Activated CD8-positive, alpha-beta T cell treated with anti-CD3 and anti-CD28 coated beads for 36 hours (primary cell): ENCODE data around the gene DACT2. TPM values are rescaled to one million over a fixed set of nuclear protein-coding genes. Genes with fewer than 3 reads are reported as not detected.

ENCODE experiments used
- ATAC-seq: fragments of 200-7000 bp; cut with Tn5 transposase; one replicate; pipeline ENCODE4 v1.10.0; 2021; ENCODE audit warnings: mild to moderate bottlenecking, moderate library complexity
- CTCF ChIA-PET: fragments of 350-600 bp; sonication (Branson Sonifier 250); formaldehyde crosslinking; loops from one replicate; lab custom pipeline; 2021; ENCODE audit warnings: antibody characterized with exemption; lab: Charles Lee
- POLR2A ChIA-PET: fragments of 350-600 bp; sonication (Branson Sonifier 250); formaldehyde crosslinking; loops from one replicate; lab custom pipeline; 2021; ENCODE audit warnings: antibody characterized with exemption; lab: Charles Lee
- DNase-seq: peaks from one replicate; pipeline ENCODE4 v3.0.0-alpha.2; 2020
- H3K27ac Mint-ChIP-seq: one replicate; pipeline ENCODE4 v1.8.0; 2021; ENCODE audit warnings: mild to moderate bottlenecking, mixed read lengths
- H3K27me3 Mint-ChIP-seq: one replicate; pipeline ENCODE4 v1.8.0; 2021; ENCODE audit warnings: mixed read lengths
- H3K36me3 Mint-ChIP-seq: one replicate; pipeline ENCODE4 v1.8.0; 2021; ENCODE audit warnings: low read depth, mixed read lengths
- H3K4me1 Mint-ChIP-seq: one replicate; pipeline ENCODE4 v1.8.0; 2021; ENCODE audit warnings: low read depth, mixed read lengths
- H3K4me3 Mint-ChIP-seq: one replicate; pipeline ENCODE4 v1.8.0; 2021; ENCODE audit warnings: mild to moderate bottlenecking, moderate library complexity, mixed read lengths
- H3K9me3 Mint-ChIP-seq: one replicate; pipeline ENCODE4 v1.8.0; 2021; ENCODE audit warnings: mixed read lengths
- intact Hi-C: fragments of 100-400 bp; cut with micrococcal nuclease; formaldehyde crosslinking; loops from one replicate; pipeline ENCODE4 v1.10.0; 2022
- total RNA-seq, 2 experiments: library from RNA; stranded (reverse); gene quantifications; one replicate each; pipeline ENCODE4 v1.2.3, GENCODE V29; 2021
- TF ChIP-seq, protein P1 (sequence below): fragments of 200-600 bp; IDR thresholded peaks from one replicate; pipeline ENCODE4 v1.8.0; 2022; ENCODE audit warnings: antibody characterized with exemption, mild to moderate bottlenecking

The DACT2 gene
- total RNA-seq, 2 experiments from 2014 or later, result not detected

DNA sequence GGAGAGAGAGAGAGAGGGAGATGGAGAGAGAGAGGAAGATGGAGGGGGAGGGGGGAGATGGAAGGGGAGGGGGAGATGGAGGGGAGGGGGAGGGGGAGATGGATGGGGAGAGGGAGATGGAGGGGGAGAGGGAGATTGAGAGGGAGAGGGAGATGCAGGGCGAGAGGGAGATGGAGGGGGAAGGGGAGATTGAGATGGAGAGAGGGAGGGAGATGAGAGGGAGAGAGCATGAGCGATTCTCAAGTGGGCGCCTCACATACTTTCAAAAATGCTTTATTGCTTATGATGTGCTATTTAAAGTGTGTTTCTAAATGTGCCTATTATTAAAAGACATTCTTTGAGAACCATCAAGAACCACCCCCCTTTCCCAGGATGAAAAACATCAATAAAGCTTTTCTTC lies 43.7 kb upstream of the DACT2 start:
- no peak overlapping the region for H3K4me3 Mint-ChIP-seq
- no peak for DNase-seq
- ATAC-seq, result no peak
- POLR2A ChIA-PET, result no interaction called here
- H3K27me3 Mint-ChIP-seq, result peaks cover 13% of the 10 kb centered on the region
- intact Hi-C loops, result no loop called here
- no peaks in the 10 kb centered on the region for H3K36me3 Mint-ChIP-seq
- TF ChIP-seq, protein P1, sequence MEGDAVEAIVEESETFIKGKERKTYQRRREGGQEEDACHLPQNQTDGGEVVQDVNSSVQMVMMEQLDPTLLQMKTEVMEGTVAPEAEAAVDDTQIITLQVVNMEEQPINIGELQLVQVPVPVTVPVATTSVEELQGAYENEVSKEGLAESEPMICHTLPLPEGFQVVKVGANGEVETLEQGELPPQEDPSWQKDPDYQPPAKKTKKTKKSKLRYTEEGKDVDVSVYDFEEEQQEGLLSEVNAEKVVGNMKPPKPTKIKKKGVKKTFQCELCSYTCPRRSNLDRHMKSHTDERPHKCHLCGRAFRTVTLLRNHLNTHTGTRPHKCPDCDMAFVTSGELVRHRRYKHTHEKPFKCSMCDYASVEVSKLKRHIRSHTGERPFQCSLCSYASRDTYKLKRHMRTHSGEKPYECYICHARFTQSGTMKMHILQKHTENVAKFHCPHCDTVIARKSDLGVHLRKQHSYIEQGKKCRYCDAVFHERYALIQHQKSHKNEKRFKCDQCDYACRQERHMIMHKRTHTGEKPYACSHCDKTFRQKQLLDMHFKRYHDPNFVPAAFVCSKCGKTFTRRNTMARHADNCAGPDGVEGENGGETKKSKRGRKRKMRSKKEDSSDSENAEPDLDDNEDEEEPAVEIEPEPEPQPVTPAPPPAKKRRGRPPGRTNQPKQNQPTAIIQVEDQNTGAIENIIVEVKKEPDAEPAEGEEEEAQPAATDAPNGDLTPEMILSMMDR, result no peak
- H3K9me3 Mint-ChIP-seq, result peaks cover 6% of the 10 kb centered on the region
- H3K27ac Mint-ChIP-seq, result no peak overlapping the region
- CTCF ChIA-PET, result no interaction called here
- H3K4me1 Mint-ChIP-seq, result no peaks in the 10 kb centered on the region

DNA sequence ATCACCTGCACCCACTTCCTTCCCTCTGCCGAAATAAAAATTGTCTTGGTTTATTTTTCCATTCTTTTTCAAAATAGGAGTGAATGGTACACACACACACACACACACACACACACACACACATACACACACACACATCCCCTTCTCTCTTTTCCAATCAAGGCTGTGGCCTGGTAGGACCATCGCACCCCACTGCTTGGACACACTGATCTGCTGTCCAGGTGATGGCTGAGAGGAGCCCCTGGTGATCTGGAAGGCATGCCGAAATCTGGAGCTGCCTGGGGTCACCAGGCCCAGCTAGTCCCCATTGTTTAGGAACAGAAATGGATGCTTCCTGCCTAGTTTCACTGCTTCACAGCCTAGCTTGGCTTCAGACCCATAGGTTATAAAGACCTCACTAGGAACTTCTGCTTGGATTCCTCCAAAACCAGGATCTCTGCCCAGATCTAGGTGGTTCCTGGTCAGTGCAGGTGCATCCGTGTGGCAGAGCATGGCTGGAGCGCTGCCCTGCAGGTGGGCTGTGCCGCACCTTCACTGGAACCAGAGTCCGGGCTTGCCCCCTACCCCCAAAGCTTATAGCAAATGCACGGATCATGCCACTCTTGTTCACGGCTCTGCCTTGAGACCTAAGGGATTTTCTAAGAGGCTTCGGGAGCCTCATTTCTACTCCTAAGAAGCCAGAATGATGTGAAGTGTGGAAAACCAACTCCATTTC lies 42.9 kb upstream of the DACT2 start:
- POLR2A ChIA-PET, result no interaction called here

DNA sequence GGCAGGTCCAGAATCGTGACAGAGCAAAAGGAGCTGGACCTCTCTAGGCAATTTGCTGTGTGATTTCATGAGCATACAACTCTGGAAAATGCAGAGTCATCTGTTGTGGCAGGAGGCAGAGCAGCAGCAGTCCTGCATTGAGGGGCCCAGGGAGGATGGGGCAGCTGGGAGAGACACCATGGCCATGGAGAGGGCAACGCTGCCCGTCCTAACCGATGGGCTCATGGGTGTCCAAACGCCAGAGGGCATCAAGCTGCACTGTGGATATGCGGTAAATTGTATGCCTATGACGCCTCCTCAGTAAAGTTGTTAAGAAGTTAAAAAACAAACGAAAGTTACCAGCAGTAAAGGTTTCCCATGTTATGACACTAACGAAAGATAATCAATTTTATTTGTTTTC lies 42.2 kb upstream of the DACT2 start:
- ChIA-PET CTCF (interaction anchor here (1.1 kb wide), 1 partner anchor 8 kb away, joined by 3 read pairs; no protein-coding TSS in a partner anchor), POLR2A (no interaction called here)
- peaks cover 6% of the 10 kb centered on the region for H3K9me3 Mint-ChIP-seq
- H3K27me3 Mint-ChIP-seq, result peaks cover 10% of the 10 kb centered on the region
- H3K4me3 Mint-ChIP-seq, result no peak overlapping the region
- no peaks in the 10 kb centered on the region for H3K36me3 Mint-ChIP-seq
- intact Hi-C loops, result no loop called here
- H3K4me1 Mint-ChIP-seq, result no peaks in the 10 kb centered on the region
- DNase-seq, result no peak
- TF ChIP-seq, protein P1, result no peak
- no peak overlapping the region for H3K27ac Mint-ChIP-seq
- ATAC-seq, result no peak

More for the DNA sequence above, 42.9 kb upstream of the DACT2 start:
- Mint-ChIP-seq H3K27ac (no peak overlapping the region), H3K4me1 (no peaks in the 10 kb centered on the region), H3K9me3 (peaks cover 6% of the 10 kb centered on the region), H3K4me3 (no peak overlapping the region), H3K27me3 (peaks cover 10% of the 10 kb centered on the region), H3K36me3 (no peaks in the 10 kb centered on the region)
- CTCF ChIA-PET, result interaction anchor here (1.1 kb wide), 1 partner anchor 8 kb away, joined by 3 read pairs; no protein-coding TSS in a partner anchor
- intact Hi-C loops, result no loop called here
- DNase-seq (no peak), ATAC-seq (no peak)
- TF ChIP-seq, protein P1, result no peak

DNA sequence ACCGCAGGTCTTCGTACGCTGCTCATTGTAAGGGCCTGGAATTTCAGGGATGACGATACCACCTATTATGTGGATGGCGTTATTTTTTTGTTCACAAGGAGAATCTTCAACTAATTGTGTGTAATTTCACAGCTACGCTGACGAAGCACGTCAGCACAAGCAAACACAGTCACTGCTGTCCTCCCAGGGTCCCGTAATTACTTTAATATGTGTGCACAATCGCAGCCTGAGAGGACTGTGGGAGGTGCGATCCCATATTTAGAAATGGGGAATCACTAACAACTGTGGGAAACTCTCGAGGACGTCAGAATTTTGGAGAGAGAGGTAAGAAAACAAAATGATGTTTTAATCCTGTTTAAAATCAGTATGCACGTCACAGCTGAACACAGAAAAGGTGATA lies 40.2 kb upstream of the DACT2 start:
- no peak overlapping the region for H3K27ac Mint-ChIP-seq

More for the DNA sequence above, 40.2 kb upstream of the DACT2 start:
- ATAC-seq (no peak), DNase-seq (no peak)
- ChIA-PET CTCF (interaction anchor here (1.2 kb wide), 1 partner anchor 34 kb away, joined by 3 read pairs; no protein-coding TSS in a partner anchor), POLR2A (no interaction called here)
- TF ChIP-seq, protein P1, result no peak
- H3K27me3 Mint-ChIP-seq, result peaks cover 9% of the 10 kb centered on the region
- peaks cover 6% of the 10 kb centered on the region for H3K9me3 Mint-ChIP-seq
- no peak overlapping the region for H3K4me3 Mint-ChIP-seq
- intact Hi-C loops, result no loop called here
- no peaks in the 10 kb centered on the region for H3K36me3 Mint-ChIP-seq
- no peaks in the 10 kb centered on the region for H3K4me1 Mint-ChIP-seq
